GM12873 (cell line): ENCODE data around the gene KIF2A.

Source experiments
- TF ChIP-seq, protein P1 (sequence below): IDR thresholded peaks from 2 replicates; pipeline ENCODE4 v1.5.1; 2012; ENCODE audit warnings: low read depth, mild to moderate bottlenecking, moderate library complexity, low read length, control low read depth; ENCODE audit not compliant: insufficient read depth; ENCODE audit errors: missing control alignments

KIF2A gene

GRCh38 chr5:62281411-62281810 is 24.6 kb upstream of the KIF2A start:
- TF ChIP-seq, protein P1, sequence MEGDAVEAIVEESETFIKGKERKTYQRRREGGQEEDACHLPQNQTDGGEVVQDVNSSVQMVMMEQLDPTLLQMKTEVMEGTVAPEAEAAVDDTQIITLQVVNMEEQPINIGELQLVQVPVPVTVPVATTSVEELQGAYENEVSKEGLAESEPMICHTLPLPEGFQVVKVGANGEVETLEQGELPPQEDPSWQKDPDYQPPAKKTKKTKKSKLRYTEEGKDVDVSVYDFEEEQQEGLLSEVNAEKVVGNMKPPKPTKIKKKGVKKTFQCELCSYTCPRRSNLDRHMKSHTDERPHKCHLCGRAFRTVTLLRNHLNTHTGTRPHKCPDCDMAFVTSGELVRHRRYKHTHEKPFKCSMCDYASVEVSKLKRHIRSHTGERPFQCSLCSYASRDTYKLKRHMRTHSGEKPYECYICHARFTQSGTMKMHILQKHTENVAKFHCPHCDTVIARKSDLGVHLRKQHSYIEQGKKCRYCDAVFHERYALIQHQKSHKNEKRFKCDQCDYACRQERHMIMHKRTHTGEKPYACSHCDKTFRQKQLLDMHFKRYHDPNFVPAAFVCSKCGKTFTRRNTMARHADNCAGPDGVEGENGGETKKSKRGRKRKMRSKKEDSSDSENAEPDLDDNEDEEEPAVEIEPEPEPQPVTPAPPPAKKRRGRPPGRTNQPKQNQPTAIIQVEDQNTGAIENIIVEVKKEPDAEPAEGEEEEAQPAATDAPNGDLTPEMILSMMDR, result no peak

DNA sequence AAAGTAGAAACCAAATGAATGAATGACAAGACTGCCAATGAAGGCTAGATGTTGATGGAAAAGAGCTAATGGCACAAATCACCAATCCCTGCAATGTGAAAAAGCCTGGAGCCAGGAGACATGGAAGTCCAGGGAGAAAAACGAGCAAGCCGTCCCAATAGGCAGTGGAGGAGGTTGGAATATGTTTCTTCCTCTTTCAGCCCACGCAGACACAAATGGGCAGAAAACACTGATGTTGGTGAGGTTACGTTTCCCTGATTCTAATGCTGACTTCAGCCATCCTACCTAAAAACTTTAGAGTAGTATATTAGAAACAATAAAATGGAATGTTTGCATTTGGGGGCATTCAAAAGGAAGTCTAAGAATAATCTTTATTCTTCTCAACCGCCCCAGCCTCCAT is 23.9 kb upstream of the KIF2A start:
- TF ChIP-seq, protein P1, result no peak

DNA sequence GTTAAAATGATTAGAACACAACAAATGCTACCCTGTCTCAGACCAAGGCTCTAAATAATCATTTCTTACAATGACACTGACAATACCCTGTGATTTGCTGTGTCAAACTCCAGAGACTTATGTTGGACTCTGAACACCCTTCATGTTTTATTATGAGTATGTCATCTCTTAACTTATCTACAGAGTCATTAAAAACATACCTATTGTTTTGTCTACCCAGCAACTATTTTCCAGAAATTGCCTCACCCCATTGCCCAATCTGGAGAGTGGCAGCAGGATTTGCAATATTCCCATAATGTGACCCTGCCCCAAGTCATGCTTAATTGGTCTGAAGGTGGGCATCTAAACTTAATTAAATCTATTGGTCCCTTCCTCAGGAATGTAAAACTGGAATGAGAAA is 23.0 kb upstream of the KIF2A start:
- TF ChIP-seq, protein P1, result no peak

- TF ChIP-seq, protein P1, result no peak
Measured at GRCh38 chr5:62283861-62284260, 22.1 kb upstream of the KIF2A start.

DNA sequence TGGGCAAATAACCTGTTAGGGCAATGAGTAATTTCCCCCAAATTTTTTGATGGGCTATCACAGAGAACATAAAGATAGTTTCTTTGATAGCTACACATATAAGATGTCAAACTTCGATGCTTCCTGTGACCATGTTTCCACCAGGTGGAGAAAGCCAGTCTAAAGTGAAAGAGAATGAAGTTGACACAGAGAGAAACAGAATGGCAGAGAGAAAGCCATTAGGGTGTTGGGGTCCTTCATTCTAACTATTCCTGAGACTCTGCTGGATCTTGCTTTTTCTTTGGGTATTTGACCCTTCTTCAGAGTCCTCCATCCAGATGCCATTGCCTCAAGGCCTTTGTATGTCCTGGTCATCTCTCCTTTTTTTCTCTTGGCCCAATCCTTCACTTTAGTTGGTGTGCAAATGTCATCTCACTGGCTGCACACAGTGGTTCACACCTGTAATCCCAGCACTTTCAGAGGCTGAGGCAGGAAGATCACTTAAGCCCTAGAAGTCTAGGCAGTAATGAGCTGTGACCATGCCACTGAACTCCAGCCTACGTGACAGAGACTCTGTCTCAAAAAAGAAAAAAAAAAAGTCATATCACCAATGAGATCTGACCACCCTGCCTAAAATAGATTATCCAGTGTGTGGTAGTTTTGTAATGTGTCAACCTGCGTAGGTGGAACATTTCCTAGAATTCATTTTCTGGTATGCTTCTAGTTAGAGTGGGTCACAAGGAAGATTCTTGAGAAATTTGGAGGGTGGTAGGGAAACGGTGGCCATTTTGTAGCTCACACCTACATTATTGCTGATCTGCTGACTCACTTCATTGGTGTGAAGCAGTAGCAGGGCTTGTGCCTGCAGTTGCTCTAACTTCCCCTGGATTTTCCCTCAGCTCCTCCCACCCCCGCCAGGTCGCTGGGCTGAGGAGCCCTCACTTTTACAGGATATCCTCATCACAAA is 20.8 kb upstream of the KIF2A start:
- TF ChIP-seq, protein P1, result no peak

- TF ChIP-seq, protein P1, result no peak
Measured at GRCh38 chr5:62286834-62287233, 19.2 kb upstream of the KIF2A start.

GRCh38 chr5:62287237-62287636 is 18.8 kb upstream of the KIF2A start:
- TF ChIP-seq, protein P1, result no peak
